Measurements from ENCODE around the gene SNTG2.
A peak's percentile ranks its signal among the peaks of the same experiment; 100 is the strongest.
"Not testable (repeated sequence)": the region's sequence is repeated elsewhere in the genome, so short reads cannot be mapped to it uniquely, and the experiment has no call there.

SNTG2 gene

GRCh38 chr2:1390118-1390517 lies 439.5 kb downstream of the SNTG2 start:
- not testable (repeated sequence) for DNase-seq

GRCh38 chr2:1393321-1393720 lies 442.7 kb downstream of the SNTG2 start:
- DNase-seq, result no peak

GRCh38 chr2:1394709-1395408 lies 444.2 kb downstream of the SNTG2 start:
- no peak for DNase-seq

GRCh38 chr2:1397350-1397749 lies 446.7 kb downstream of the SNTG2 start:
- DNase-seq, result no peak

GRCh38 chr2:1398191-1398590 lies 447.5 kb downstream of the SNTG2 start:
- DNase-seq, result no peak

- no peak for DNase-seq
These were observed 450.5 kb downstream of the SNTG2 start for GRCh38 chr2:1400943-1401735.

- DNase-seq, result no peak
These were observed 451.4 kb downstream of the SNTG2 start for GRCh38 chr2:1402064-1402463.

GRCh38 chr2:1403565-1403964 lies 452.9 kb downstream of the SNTG2 start:
- DNase-seq, result peak in 1 of 2 experiments; percentile 12

GRCh38 chr2:1405124-1405523 lies 454.5 kb downstream of the SNTG2 start:
- no peak for DNase-seq

- no peak for DNase-seq
These were observed 455.3 kb downstream of the SNTG2 start for GRCh38 chr2:1405967-1406366.

GRCh38 chr2:1406434-1406833 lies 455.8 kb downstream of the SNTG2 start:
- DNase-seq, result no peak

- DNase-seq, result no peak
These were observed 457.5 kb downstream of the SNTG2 start for GRCh38 chr2:1407950-1408675.

- DNase-seq, result no peak
These were observed 462.6 kb downstream of the SNTG2 start, which contains the start of gene TPO for GRCh38 chr2:1413156-1413710. TPO (plus strand) TSS chr2:1413463; CDS start chr2:1414409, 946 bp downstream.

- no peak for DNase-seq
These were observed 463.5 kb downstream of the SNTG2 start for GRCh38 chr2:1414121-1414520.

GRCh38 chr2:1414901-1415300 lies 464.3 kb downstream of the SNTG2 start:
- DNase-seq, result not testable (repeated sequence)

GRCh38 chr2:1415501-1415900 lies 464.9 kb downstream of the SNTG2 start:
- DNase-seq, result no peak

Data from NCI-H524 (cell line).